GM18873 (cell line): ENCODE data around the gene RCOR3.

Source experiments
- ATAC-seq: cut with Tn5 transposase; IDR thresholded peaks from one replicate; pipeline ENCODE4 v1.9.1; 2021; ENCODE audit warnings: mild to moderate bottlenecking, moderate library complexity, moderate number of reproducible peaks; ENCODE audit not compliant: unreplicated experiment, low FRiP score

Gene RCOR3

DNA sequence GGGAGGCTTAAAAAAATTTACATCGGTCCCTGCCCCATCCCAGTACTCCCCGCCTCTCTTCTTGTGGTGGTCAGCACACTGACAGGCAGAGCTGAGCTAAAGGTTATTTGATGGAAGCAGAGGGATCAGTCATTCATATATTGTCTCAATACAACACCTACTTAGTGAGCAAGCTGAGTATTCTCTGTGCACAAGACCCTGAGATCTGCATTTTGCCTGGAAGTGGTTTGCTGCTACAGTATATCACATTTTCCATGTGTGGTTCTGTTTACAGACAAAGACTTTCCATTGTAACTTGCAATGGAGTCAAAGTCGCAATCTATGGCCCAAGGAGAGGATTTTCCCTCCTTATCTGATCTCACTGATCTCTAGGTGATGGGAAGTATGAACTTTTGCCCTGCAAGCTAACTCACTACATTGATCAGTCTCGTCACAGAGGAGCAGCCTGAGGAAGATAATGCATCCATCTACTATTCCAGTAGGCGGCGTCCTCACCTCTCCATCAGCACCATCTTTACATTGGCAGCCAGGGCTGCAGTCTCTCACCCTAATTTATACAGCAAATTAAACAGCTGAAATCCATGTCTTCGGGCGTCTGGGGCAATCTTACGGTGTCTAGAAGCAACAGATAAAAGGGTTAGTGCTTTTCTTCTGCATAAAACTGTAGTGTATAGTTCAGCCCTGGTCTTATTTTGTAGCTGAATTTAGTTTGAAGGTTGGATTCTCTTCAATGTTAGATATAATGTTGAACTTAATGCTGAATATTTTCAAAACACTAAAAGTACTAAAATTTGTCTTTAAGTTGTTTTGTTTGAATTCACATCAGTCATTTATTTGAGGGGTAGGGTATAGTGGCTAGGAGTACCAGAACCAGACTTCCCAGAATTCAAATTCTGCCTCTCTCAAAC lies 64.2 kb downstream of the RCOR3 start:
- ATAC-seq = peak; percentile 51

GRCh38 chr1:211324992-211325775 lies 66.0 kb downstream of the RCOR3 start:
- ATAC-seq = no peak

DNA sequence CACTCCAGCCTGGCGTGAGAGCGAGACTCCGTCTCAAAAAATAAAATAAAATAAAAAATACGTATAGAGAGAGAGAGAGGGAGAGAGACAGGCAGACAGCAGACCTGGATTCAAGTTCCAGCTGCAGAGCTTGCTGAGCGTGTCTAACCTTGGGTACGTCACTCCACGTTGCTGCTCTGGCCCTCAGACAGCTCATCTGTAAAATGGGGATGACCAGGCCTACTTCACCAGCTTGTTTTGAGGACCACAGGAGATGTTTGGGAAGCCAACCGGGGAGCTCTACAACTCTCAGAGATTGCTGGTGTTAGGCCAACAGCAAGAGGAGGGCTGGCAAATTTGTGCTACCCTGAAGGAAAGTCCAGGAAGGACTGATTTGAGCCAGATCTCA lies 67.0 kb downstream of the RCOR3 start:
- no peak for ATAC-seq

DNA sequence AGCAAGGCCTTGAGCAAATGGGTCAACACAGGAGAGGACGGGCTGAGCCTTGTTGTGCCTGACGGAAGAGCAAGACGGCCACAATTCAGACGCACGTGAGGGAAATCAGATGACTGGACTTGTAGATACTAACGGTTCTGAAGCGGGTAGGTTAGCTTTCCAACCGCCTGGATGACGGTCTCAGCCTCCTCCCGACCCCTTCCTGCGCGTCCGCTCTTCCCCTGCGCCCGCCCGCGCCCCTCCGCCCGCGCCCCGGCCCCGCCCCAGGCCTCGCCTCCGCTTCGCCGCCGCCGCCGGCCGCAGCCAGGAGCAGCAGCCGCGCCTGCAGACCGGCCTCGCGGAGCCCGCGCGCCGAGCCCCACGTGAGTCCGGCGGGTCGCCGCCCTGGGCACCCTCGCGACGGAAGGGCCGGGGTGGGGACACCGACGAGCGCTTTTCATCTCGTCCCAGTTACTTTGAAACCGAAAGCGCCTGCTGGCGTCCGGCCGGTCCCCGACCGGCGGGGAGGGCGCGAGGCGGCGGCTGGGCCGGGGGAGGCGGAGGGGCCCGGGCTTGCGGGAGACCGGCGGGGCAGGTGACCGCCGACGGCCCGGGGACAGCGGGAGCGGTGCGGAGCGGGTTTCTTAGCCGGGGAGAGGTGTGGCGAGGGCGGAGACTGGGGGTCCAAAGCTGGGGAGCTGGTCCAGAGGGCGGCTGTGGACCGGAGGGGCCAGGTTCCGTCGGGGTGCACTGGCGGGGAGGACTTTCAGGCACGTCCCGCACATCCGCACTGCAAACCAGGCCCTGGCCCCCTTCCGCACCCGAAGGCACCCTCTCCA lies 67.6 kb downstream of the RCOR3 start, which contains the start of gene TRAF5:
Gene TRAF5 (plus strand): TSS at position 306 of the 818 bp plus-strand sequence. CDS start 26,407 bp downstream, outside the sequence.
- ATAC-seq = no peak

DNA sequence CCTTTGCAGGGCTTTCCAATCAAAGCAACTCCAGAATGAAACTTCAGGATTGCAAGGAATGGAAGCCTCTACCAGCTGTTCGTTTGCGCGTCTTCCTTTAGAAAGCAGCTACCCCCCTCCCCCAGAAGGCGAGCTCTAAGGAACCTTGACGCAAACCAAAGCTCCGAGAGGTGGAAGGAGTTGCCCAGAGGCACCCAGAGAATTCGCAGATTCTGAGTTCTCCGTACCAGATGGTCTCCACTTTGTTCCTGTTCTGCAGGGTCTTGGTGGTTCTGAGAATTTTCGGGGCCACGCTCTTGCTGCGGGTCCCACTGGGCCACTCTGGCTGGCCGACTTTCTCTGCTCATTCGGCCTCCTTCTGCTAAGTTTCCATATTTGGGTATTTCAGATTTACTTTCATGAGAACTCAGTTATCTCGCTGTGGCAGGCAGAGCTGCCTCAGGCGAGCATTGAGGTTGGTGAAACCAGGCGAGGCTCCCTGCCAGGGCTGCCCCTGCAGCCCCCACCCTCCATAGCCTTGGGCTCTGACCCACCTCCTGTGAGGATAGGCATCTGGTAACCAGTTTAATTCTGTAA lies 68.3 kb downstream of the RCOR3 start:
- peak; percentile 31 for ATAC-seq

DNA sequence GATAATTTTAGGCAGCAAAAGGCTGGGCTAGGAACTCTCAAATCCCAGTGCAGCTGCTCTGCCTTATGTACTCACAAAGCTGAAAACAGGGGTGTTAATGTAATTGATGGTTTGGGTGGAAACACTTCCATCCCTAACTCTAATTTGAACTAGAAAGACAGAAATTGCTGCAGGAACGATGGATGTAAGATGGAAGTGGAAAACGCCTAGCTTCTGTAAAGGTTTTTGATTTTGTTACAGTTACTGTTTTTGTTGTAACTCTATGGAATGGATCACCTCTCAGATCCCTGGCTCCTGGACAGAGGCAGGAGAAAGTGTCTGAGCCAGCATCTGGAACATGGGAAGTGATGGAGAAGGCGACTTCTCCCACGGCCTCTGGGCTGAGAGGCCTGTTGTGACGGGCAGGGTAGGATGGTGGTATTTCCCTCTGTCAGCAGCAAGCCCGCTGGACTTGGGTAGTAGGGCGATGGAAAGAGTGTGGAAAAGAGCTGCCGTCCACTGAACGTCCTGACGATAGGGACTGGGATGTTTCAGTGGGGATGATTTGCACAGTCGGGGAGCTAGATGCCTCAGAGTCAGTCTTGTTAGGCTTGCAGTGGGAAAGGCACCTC lies 69.0 kb downstream of the RCOR3 start:
- no peak for ATAC-seq

- no peak for ATAC-seq
Observed at GRCh38 chr1:211328866-211329475, 69.8 kb downstream of the RCOR3 start.

GRCh38 chr1:211329764-211330201 lies 70.6 kb downstream of the RCOR3 start:
- peak; percentile 46 for ATAC-seq

- ATAC-seq = no peak
Observed at GRCh38 chr1:211330282-211330936, 71.2 kb downstream of the RCOR3 start.

DNA sequence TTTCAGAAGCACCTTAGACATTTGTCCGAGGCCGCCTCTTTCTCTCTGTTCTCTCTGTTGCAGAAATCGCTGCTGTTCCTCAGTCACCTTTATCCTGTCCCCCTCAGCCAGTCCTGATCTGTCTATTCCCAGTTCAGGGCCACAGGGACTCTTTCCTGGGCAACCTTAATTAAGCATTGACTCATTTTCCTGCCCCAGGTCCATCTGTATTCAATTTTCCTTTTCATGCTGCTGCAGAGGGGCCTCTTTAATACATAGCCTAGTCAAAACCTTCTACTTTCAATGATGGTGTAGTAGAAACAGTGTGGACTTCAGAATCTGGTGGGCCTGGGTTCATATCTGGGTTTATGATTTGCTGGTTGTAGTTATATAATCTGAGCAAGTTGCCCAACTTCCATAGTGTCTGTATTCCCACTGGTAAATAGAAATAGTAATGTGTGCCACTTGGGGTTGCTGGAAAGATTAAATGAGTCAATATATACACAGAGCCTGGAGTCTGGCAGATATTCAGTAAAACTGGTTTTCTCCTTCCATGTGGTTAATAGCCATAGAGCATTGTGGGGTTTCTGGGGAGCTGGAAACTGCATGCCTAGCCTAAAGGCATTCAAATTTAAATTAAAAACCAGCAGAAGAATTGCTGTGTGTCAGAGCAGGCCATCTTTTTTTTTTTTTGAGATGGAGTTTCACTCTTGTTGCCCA lies 72.0 kb downstream of the RCOR3 start:
- ATAC-seq = no peak

- no peak for ATAC-seq
Observed at GRCh38 chr1:211332036-211332616, 73.0 kb downstream of the RCOR3 start.

DNA sequence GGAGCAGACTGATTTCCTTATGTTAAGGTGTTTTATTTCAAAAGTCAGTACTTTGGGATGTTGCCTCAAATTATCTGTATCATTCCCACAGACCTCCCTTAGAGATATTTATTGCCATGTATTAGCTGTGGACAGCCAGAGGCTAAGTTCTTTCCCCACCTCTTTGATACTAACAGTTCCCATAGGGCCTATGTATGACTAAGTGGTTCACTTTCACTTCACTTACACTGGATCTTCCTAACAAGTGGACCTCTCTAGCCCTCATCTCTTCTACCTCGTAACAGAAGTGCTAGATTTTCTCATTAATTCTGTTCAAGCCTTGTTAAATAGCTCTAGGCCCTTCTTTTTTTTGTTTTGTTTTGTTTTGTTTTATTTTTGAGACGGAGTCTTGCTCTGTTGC lies 73.7 kb downstream of the RCOR3 start:
- no peak for ATAC-seq

DNA sequence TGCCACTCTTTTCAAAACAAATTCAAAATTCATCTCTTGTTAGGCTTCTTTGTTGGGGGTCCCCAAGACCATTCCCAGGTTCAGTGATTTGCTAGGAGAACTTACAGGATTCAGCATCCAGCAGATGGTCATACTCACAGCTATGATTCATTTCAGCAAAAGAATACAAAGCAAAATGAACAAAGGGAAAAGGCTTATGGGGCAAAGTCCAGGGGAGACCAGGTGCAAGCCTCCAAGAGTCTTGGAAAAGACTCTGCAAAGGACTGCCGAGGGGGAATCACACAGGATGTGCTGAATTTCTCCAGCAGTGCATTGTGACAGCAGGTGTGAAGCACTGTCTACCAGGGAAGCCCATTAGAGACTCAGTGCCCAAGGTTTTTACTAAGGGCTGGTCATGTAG lies 74.7 kb downstream of the RCOR3 start:
- no peak for ATAC-seq

DNA sequence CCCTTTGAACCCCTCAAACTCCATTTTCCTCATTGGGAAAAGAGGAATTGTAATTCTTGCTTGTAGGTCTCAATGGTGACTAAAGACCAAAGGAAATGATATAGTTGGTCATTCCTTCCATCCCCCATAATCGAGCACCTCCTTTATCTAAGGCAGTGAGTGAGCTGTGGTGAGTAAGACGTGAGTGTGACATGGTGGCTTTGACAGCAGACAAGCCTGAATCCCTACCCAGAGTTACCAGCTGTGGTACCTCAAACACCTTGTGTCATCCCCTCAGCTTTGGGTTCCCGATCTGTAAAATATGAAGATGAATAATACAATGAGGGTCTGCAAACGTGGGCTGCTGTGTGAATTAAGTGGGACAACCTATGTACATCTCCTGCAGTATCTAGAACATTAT lies 75.8 kb downstream of the RCOR3 start:
- ATAC-seq = no peak

GRCh38 chr1:211335522-211336157 lies 76.5 kb downstream of the RCOR3 start:
- ATAC-seq = peak; percentile 85

DNA sequence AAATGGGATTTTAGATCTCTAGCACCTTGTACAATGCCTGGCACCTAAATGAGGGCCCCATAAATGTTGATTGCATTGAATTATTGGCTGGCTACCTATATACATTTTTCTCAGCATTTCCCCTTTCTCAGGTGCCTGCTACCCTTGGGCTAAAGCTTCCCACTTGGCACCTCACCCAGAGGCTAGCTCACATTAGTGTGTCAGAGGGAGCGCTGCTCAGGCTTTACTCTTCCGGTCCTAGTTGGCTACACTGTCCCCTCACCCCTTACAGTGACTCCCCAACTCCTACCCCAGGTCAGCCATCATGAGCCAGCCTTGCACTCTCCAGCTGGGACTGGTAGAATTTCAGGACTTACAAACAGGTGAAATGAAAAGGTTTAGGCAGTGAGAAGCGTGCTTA lies 77.0 kb downstream of the RCOR3 start:
- peak; percentile 8 for ATAC-seq

DNA sequence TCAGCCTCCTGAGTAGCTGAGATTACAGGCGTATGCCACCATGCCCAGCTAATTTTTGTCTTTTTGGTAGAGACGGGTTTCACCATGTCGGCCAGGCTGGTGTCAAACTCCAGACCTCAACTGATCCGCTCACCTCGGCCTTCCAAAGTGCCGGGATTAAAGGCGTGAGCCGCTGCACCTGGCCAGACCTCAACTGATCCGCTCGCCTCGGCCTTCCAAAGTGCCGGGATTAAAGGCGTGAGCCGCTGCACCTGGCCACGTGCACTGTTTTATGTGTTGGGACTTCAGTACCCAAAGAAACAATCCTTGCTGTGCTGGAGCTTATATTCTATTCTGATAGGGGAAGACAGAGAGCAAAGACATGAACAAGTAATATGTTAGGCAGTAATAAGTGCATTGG lies 77.6 kb downstream of the RCOR3 start:
- ATAC-seq = no peak
